Astrocyte (in vitro differentiated cells and primary cell): ENCODE data around the gene FARS2.

Source experiments
- CTCF ChIP-seq: IDR thresholded peaks from 2 replicates; pipeline ENCODE4 v1.5.1; 2011; ENCODE audit warnings: low read depth, mild to moderate bottlenecking, inconsistent platforms, low read length, moderate library complexity; ENCODE audit not compliant: insufficient read depth
- EZH2 ChIP-seq: IDR thresholded peaks from 2 replicates; pipeline ENCODE4 v1.6.1; 2012; ENCODE audit warnings: mild to moderate bottlenecking, low read length, inconsistent platforms; ENCODE audit not compliant: insufficient read depth

DNA sequence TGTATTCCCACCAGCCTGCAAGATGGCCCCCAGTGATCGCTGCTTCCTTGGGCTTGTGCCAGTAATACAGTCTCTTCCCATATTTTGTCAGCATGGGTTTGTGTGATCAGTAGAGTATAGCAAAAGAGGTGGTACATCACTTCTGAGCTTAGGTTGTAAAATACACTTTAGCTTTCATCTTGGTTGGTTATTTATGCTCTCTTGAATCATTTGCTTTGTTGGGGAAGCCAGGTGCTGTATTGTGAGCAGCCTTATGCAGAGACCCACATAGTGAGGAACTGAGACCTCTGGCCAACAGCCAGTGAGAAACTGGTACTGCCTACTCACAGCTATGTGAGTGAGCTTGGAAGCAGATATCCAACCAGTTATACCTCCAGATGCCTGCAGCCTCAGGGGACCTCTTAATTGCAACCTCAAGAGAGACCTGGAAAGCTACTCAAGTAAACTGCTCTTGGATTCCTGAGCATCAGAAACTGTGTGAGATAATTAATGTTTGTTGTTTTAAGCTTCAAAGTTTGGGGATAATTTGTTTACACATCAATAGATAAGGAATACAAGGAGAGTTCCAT is 229.3 kb downstream of the FARS2 start:
- no peak for TF ChIP-seq CTCF
- TF ChIP-seq EZH2 = no peak
